HepG2 (cell line): ENCODE data around the gene ITPK1. TPM values are rescaled to one million over a fixed set of nuclear protein-coding genes. Genes with fewer than 3 reads are reported as not detected.

ENCODE experiments used
- DMAP1 ChIP-seq: IDR thresholded peaks from 2 replicates; pipeline ENCODE4 v1.6.1; 2016
- DNMT3B ChIP-seq: conservative IDR thresholded peaks from 2 replicates; pipeline ENCODE4 v1.6.1; 2016; ENCODE audit warnings: missing biosample characterization, control low read depth
- FLYWCH1 ChIP-seq: sonication (generic); formaldehyde crosslinking; IDR thresholded peaks from 2 replicates; pipeline ENCODE4 v1.8.1; 2023; ENCODE audit warnings: mild to moderate bottlenecking, missing genetic modification reagents
- HBP1 ChIP-seq: IDR thresholded peaks from 2 replicates; pipeline ENCODE4 v1.6.1; 2016; ENCODE audit warnings: low read depth, control low read depth
- HNRNPH1 ChIP-seq: fragments of 200-400 bp; formaldehyde crosslinking; optimal IDR thresholded peaks from 2 replicates; pipeline ENCODE3; 2017; ENCODE audit warnings: mild to moderate bottlenecking, low read depth, low read length
- MEIS2 ChIP-seq: sonication (generic); formaldehyde crosslinking; IDR thresholded peaks from 2 replicates; pipeline ENCODE4 v1.9.0; 2021; ENCODE audit warnings: mild to moderate bottlenecking, missing genetic modification reagents
- NFATC3 ChIP-seq: sonication (generic); formaldehyde crosslinking; IDR thresholded peaks from 2 replicates; pipeline ENCODE4 v1.5.1; 2020; ENCODE audit warnings: mild to moderate bottlenecking, missing genetic modification reagents
- PRPF4 ChIP-seq: fragments of 200-400 bp; formaldehyde crosslinking; IDR thresholded peaks from 2 replicates; pipeline ENCODE4 v1.6.1; 2016; ENCODE audit warnings: low read length, low read depth; ENCODE audit not compliant: poor library complexity, severe bottlenecking
- RXRB ChIP-seq: IDR thresholded peaks from 2 replicates; pipeline ENCODE4 v1.6.1; 2016; ENCODE audit warnings: borderline replicate concordance, missing genetic modification reagents, missing compliant biosample characterization
- SMARCE1 ChIP-seq: fragments of 450-650 bp; IDR thresholded peaks from 2 replicates; pipeline ENCODE4 v1.6.1; 2017; ENCODE audit warnings: borderline replicate concordance
- ZNF124 ChIP-seq: sonication (generic); formaldehyde crosslinking; IDR thresholded peaks from 2 replicates; pipeline ENCODE4 v1.4.0; 2020; ENCODE audit warnings: missing genetic modification reagents
- ZNF136 ChIP-seq: sonication (generic); formaldehyde crosslinking; IDR thresholded peaks from 2 replicates; pipeline ENCODE4 v1.8.1; 2022; ENCODE audit warnings: low read depth, mild to moderate bottlenecking, moderate library complexity, missing genetic modification reagents
- ZNF142 ChIP-seq: sonication (generic); formaldehyde crosslinking; IDR thresholded peaks from 2 replicates; pipeline ENCODE4 v1.4.0; 2020; ENCODE audit warnings: missing genetic modification reagents
- ZNF30 ChIP-seq: sonication (generic); formaldehyde crosslinking; IDR thresholded peaks from 2 replicates; pipeline ENCODE4 v1.5.0; 2020; ENCODE audit warnings: mild to moderate bottlenecking, missing genetic modification reagents
- ZNF430 ChIP-seq: sonication (generic); formaldehyde crosslinking; IDR thresholded peaks from 2 replicates; pipeline ENCODE4 v1.9.0; 2021; ENCODE audit warnings: mild to moderate bottlenecking, missing genetic modification reagents
- ZNF441 ChIP-seq: sonication (generic); formaldehyde crosslinking; IDR thresholded peaks from 2 replicates; pipeline ENCODE4 v1.7.0; 2021; ENCODE audit warnings: missing genetic modification reagents, borderline replicate concordance
- ZNF512 ChIP-seq: sonication (generic); formaldehyde crosslinking; IDR thresholded peaks from 2 replicates; pipeline ENCODE4 v1.4.0; 2020; ENCODE audit warnings: mild to moderate bottlenecking, missing genetic modification reagents
- ZNF780A ChIP-seq: sonication (generic); formaldehyde crosslinking; IDR thresholded peaks from 2 replicates; pipeline ENCODE4 v1.8.0; 2022; ENCODE audit warnings: mild to moderate bottlenecking, missing genetic modification reagents, moderate library complexity
- ZNF781 ChIP-seq: sonication (generic); formaldehyde crosslinking; IDR thresholded peaks from 2 replicates; pipeline ENCODE4 v1.5.1; 2020; ENCODE audit warnings: borderline replicate concordance, mild to moderate bottlenecking, missing genetic modification reagents; ENCODE audit errors: not compliant biosample characterization
- ZNF839 ChIP-seq: sonication (generic); formaldehyde crosslinking; IDR thresholded peaks from 2 replicates; pipeline ENCODE4 v1.4.0; 2020; ENCODE audit warnings: missing genetic modification reagents, mild to moderate bottlenecking, borderline replicate concordance
- ZNF891 ChIP-seq: sonication (generic); formaldehyde crosslinking; IDR thresholded peaks from 2 replicates; pipeline ENCODE4 v1.5.0; 2020; ENCODE audit warnings: mild to moderate bottlenecking, missing genetic modification reagents
- polyA plus RNA-seq, 8 experiments: library from polyadenylated mRNA; depleted of rRNA in 3 of 8; stranded (reverse) in 7 of 8; unstranded in 1 of 8; fragments of >200 nt; fragmentation: Illumina TruSeq in 4 of 8; extraction: Trizol in 4 of 8; gene quantifications; 2 replicates each; pipeline versions ENCODE4 v1.2.1 to v1.2.3, GENCODE V29; 2011 to 2016; ENCODE audit warnings: low read depth in 4 of 8, missing spikeins in 1 of 8, mixed read lengths in 1 of 8; ENCODE audit not compliant: insufficient read depth in 1 of 8
- total RNA-seq, 5 experiments: library from RNA; depleted of rRNA; stranded (reverse); fragments of >200 nt; fragmentation: Illumina TruSeq; extraction: Trizol; gene quantifications; 2 replicates each; pipeline ENCODE4 v1.2.3, GENCODE V29; 2016; ENCODE audit warnings: low read depth in 1 of 5

Gene ITPK1
- total and polyA plus RNA-seq, 2 of the 13 experiments (the other 11 are each of a cell fraction or from before 2014, with no cell fraction given): 20.5 to 47.5 TPM

GRCh38 chr14:92922883-92923743, 192.6 kb downstream of the ITPK1 start, which contains the start of gene CHGA (continued):
- TF ChIP-seq DNMT3B (CRISPR knock-in tag) (peak; percentile 97), ZNF142 (peak; percentile 79; the same call in 1 of the 2 replicates), FLYWCH1 (0 out of 2 replicates have a peak, but pooled peaks have one; percentile 38), SMARCE1 (no peak), HBP1 (CRISPR knock-in tag) (peak; percentile 89), ZNF891 (CRISPR knock-in tag) (peak; percentile 87; the same call in 1 of the 2 replicates), ZNF124 (CRISPR knock-in tag) (peak; percentile 86), RXRB (CRISPR knock-in tag) (peak; percentile 70), PRPF4 (no peak), ZNF30 (CRISPR knock-in tag) (0 out of 2 replicates have a peak, but pooled peaks have one; percentile 43), ZNF430 (CRISPR knock-in tag) (peak; percentile 97), ZNF839 (CRISPR knock-in tag) (no peak), ZNF781 (CRISPR knock-in tag) (peak; percentile 97), DMAP1 (CRISPR knock-in tag) (no peak), HNRNPH1 (no peak), NFATC3 (CRISPR knock-in tag) (peak; percentile 42; the same call in 1 of the 2 replicates), ZNF441 (CRISPR knock-in tag) (peak; percentile 96), MEIS2 (CRISPR knock-in tag) (peak; percentile 96), ZNF512 (no peak), ZNF780A (peak; percentile 35; the same call in 1 of the 2 replicates), ZNF136 (CRISPR knock-in tag) (no peak)
